Renal pelvis (tissue), 4 donors: ENCODE measurements around the gene TFPI. TPM values are rescaled to one million over a fixed set of nuclear protein-coding genes. Genes with fewer than 3 reads are reported as not detected.

Source experiments
- DNase-seq: peaks from one replicate; pipeline ENCODE4 v3.0.0-alpha.2; 2013
- polyA plus RNA-seq, 3 donors: library from polyadenylated mRNA; unstranded; fragments of 120-200 nt; gene quantifications; one replicate each; pipeline ENCODE4 v1.2.1, GENCODE V29; 2013; ENCODE audit not compliant: insufficient read length in 3 of 3

TFPI gene
- polyA plus RNA-seq, 3 donors, result 35.9 to 38.1 (median 36.0) TPM

DNA sequence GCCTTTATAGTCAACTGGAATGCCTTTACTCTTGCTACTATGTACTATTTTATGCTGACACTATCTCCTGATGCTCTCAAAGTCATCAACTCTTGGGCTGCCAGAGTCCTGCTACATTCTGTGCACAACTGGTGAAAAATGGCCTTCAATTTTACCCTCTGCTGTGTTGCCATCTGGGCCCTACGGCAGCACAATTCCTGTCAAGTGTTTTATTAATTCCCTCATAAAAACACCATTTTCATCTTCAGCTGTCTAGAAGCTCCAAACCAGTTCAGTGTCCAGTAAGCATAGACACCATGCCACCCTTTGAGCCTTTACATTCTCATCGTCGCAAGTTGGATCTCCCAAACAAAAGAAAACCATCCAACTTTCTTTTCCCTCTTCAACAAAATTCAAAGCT lies 132.7 kb downstream of the TFPI start:
- DNase-seq, result no peak

DNA sequence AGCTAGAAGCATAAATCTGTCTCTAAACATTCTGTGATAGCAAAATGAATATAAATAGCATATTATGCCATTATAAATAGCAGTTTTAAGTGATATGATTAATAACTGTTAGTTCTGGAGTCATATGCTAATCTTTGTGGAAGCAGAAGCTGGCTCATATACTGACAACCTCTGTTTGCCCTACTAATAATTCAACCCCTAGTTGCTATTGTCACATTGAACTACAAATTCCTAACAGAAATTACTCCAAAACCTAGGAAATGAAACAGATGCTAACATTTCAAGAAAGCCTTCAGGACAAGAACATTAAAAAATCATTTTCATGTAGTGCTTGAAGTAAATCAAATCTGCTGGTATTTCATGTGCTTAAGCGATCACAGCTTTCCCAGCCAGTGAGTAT lies 134.4 kb downstream of the TFPI start:
- peak; percentile 53 for DNase-seq

DNA sequence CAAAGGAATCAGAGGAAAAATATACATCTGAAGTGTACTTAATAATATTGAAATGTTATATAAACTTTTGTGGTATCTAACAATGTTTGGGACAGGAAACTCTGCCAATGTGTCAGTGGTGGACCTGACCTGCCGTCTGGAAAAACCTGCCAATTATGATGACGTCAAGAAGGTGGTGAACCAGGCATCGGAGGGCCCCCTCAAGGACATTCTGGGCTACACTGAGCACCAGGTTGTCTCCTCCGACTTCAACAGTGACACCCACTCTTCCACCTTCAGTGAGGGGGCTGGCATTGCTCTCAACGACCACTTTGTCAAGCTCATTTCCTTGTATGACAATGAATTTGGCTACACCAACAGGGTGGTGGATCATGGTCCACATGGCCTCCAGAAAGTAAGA lies 138.8 kb downstream of the TFPI start:
- no peak for DNase-seq

Other genes starting within 250 kb of the TFPI start
- gene CALCRL, start 106.2 kb downstream of the TFPI start, polyA plus RNA-seq, result 10 to 100 TPM; 43.4 to 46.2 (median 45.7) TPM